GM10248 (cell line): ENCODE data around the gene FRMD3.

ENCODE experiments used
- CTCF ChIA-PET: fragments of 300-600 bp; sonication (Branson Sonifier 250); formaldehyde crosslinking; extraction: SDS; loops from one replicate; lab custom pipeline; 2021; ENCODE audit warnings: antibody characterized with exemption; lab: Yijun Ruan, JAX
- POLR2A ChIA-PET: fragments of 350-650 bp; sonication (Branson Sonifier 250); formaldehyde crosslinking; extraction: SDS; loops from one replicate; lab custom pipeline; 2020; ENCODE audit warnings: antibody characterized with exemption; lab: Yijun Ruan, JAX
- DNase-seq: peaks from one replicate; pipeline ENCODE4 v3.0.0; 2012; ENCODE audit errors: extremely low spot score
- TF ChIP-seq, protein P1 (sequence below): IDR thresholded peaks from 2 replicates; pipeline ENCODE4 v1.5.1; 2012; ENCODE audit warnings: mild to moderate bottlenecking, low read depth; ENCODE audit errors: extremely low read depth, missing control alignments, control extremely low read depth

The FRMD3 gene

DNA sequence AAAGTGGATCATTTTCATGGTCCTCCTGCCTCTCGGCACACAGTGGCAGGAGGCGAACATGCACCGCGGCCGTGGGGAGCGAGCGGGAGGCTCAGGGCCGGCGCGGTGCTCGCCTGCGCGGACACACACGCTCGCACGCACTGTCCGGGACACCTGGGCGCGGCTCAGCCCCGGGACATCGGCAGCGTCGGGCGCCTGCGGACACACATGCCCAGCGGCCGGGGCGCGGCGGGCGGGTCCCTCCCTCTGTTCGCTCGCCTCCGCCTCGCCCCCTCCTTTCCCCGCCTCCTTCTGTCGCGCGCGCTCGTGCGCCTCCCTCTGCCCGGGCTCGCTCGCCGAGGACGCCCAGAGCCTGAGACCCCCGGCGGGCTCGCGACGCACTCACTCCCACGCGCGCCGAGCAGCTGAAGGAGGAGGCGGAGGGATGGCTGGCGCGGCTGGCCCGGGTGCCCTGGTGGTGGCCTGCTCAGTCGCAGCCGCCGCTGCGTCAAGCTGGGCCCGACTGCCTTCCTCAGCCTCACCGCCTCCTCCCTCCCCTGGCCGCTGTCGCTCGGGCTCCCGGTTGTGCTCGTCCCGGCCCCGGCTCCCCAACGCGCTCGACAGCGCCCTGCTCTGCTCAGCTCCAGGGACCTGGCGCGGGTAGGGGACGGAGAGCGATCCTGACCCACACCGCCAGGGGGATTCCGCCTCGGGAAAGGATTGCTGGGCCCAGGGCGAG is at the start of gene FRMD3:
FRMD3 (minus strand) TSS at position 230 of the 718 bp plus-strand sequence; CDS start at position 60, 170 bp downstream.
- TF ChIP-seq, protein P1, sequence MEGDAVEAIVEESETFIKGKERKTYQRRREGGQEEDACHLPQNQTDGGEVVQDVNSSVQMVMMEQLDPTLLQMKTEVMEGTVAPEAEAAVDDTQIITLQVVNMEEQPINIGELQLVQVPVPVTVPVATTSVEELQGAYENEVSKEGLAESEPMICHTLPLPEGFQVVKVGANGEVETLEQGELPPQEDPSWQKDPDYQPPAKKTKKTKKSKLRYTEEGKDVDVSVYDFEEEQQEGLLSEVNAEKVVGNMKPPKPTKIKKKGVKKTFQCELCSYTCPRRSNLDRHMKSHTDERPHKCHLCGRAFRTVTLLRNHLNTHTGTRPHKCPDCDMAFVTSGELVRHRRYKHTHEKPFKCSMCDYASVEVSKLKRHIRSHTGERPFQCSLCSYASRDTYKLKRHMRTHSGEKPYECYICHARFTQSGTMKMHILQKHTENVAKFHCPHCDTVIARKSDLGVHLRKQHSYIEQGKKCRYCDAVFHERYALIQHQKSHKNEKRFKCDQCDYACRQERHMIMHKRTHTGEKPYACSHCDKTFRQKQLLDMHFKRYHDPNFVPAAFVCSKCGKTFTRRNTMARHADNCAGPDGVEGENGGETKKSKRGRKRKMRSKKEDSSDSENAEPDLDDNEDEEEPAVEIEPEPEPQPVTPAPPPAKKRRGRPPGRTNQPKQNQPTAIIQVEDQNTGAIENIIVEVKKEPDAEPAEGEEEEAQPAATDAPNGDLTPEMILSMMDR = peak; percentile 18
- CTCF ChIA-PET = interaction anchor here (1.6 kb wide), 1 partner anchor 68 kb away, joined by 4 read pairs; no protein-coding TSS in a partner anchor
- POLR2A ChIA-PET = no interaction called here
- DNase-seq = peak; percentile 24

DNA sequence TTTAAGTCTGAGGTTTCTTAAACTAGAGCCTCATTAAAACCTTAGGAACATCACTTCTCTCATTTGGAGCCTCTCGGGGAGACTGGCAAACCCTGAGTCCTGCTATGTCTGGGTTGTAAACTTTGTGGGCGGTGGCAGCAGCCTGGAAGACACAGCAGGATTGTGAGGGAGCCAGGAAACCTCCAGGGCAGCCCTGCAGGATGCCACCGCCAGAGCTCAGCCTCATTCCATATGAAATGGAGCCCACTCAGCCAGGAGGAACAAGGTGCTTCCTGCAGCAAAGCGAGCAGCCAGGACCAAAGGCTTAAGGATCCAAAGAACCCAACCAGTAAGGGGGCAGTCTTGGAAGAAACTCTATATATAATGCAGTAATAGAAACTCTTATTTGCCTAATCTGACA is 46.8 kb upstream of the FRMD3 start:
- ChIA-PET POLR2A (no interaction called here), CTCF (interaction anchor here (1.2 to 1.5 kb wide), 3 partner anchors 16 to 250 kb away, joined by 4 to 6 read pairs (median 5); no protein-coding TSS in a partner anchor)

DNA sequence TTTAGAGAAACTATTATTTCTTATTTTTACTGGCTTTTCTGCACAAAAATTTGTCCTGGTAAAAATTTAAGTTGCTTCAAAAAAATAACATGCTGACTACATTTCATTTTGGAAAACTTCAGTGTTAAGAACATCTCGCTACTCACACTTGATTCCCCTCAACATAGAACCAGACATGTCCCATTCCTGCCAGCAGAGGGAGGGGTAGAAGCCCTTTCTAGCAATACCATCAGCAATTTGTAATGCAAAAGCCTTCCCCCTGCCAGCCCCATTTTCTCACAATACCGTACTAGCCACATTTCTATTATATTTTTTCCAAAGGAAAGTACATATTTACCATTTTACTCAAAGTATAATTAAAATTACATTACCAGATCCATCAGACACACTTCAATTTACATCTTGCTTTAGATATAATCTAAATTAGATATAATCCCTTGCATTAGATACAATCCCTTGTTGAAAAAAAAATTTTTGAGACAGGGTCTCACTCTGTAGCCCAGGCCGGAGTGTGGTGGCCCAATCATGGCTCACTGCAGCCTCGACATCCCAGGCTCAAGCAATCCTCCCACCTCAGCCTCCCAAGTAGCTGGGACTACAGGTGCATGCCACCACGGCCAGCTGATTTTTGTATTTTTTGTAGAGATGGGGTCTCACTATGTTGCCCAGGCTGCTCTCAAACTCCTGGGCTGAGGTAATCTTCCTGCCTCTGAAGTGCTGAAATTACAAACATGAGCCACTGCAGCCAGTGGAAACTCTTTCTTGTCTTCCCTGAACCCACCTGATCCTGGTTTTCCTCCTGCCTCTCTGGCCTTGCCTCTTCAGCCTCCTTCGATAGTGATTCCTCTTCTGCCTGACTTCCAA is 45.2 kb upstream of the FRMD3 start:
- TF ChIP-seq, protein P1 = peak; percentile 49
- ChIA-PET CTCF (interaction anchor here (1.3 to 1.4 kb wide), 2 partner anchors 37 to 327 kb away, joined by 3 read pairs; no protein-coding TSS in a partner anchor), POLR2A (no interaction called here)
- DNase-seq = peak; percentile 40

More for the DNA sequence above, 46.8 kb upstream of the FRMD3 start:
- TF ChIP-seq, protein P1 = no peak
- no peak for DNase-seq

- POLR2A ChIA-PET = no interaction called here
- TF ChIP-seq, protein P1 = no peak
- no peak for DNase-seq
- CTCF ChIA-PET = no interaction called here
Observed at GRCh38 chr9:83582029-83582428, 43.8 kb upstream of the FRMD3 start.

GRCh38 chr9:83574482-83574881 is 36.3 kb upstream of the FRMD3 start:
- no peak for DNase-seq
- TF ChIP-seq, protein P1 = no peak
- POLR2A ChIA-PET = no interaction called here
- CTCF ChIA-PET = interaction anchor here (1.5 to 1.9 kb wide), 2 partner anchors 72 to 240 kb away, joined by 4 to 8 read pairs; no protein-coding TSS in a partner anchor

DNA sequence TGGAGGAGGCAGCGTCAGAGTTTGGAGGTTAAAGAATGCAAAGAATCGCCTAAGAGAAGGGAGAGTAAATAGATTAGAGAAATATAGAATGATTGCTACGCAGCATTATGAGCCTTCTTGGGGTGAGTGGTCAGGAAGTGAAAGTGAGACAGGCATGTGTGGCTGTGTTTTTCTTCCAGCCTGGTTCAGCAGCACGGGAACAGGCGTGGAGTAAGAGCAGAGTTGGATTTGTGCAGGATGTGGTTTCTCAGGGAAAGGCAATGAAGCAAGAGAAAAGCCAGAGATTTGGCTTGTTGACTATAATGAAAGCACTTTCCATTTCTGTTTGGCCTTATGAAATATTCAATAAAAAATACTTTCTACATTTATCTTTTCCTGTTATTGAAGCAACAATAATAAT is 34.3 kb upstream of the FRMD3 start:
- TF ChIP-seq, protein P1 = no peak
- ChIA-PET CTCF (no interaction called here), POLR2A (no interaction called here)
- DNase-seq = no peak
